HEK293 (cell line): ENCODE results near the gene EDDM13.

Experiments used
- CTCF ChIA-PET: fragments of 350-600 bp; formaldehyde crosslinking; extraction: SDS; loops from one replicate; lab custom pipeline; 2021; ENCODE audit warnings: antibody characterized with exemption; lab: Yijun Ruan, JAX
- POLR2A ChIA-PET: fragments of 300-600 bp; formaldehyde crosslinking; extraction: SDS; loops from one replicate; lab custom pipeline; 2020; ENCODE audit warnings: antibody characterized with exemption, inconsistent platforms; lab: Yijun Ruan, JAX
- H3K27ac ChIP-seq: fragments of 200-500 bp; sonication (Bioruptor generic); 2 replicates; pipeline ENCODE4 v1.5.1; 2014; ENCODE audit warnings: low read depth, low read length, control low read depth, inconsistent platforms; ENCODE audit errors: extremely low read depth
- H3K36me3 ChIP-seq, 2 experiments: fragments of 200-500 bp in 1 of 2; sonication (Bioruptor generic) in 1 of 2; 1 replicate in 1 of 2; 2 replicates in 1 of 2; pipeline ENCODE4 v1.5.1; 2014 to 2017; ENCODE audit warnings: inconsistent platforms in 2 of 2, low read length in 2 of 2; ENCODE audit not compliant: control insufficient read depth in 2 of 2, insufficient read depth in 1 of 2
- H3K4me1 ChIP-seq: fragments of 200-500 bp; sonication (Bioruptor generic); 2 replicates; pipeline ENCODE4 v1.5.1; 2014; ENCODE audit warnings: mild to moderate bottlenecking, low read length, inconsistent platforms; ENCODE audit not compliant: control insufficient read depth, insufficient read depth
- H3K4me3 ChIP-seq: 2 replicates; pipeline ENCODE4 v1.5.1; 2011; ENCODE audit warnings: low read depth, mild to moderate bottlenecking, control low read depth, low read length, moderate library complexity
- H3K9me3 ChIP-seq: fragments of 200-500 bp; sonication (Bioruptor generic); 2 replicates; pipeline ENCODE4 v1.5.1; 2014; ENCODE audit warnings: low read depth, low read length, inconsistent platforms; ENCODE audit not compliant: control insufficient read depth, insufficient read depth
- GLI2 ChIP-seq: fragments of 450-650 bp; formaldehyde crosslinking; IDR thresholded peaks from 2 replicates; pipeline ENCODE4; 2017; ENCODE audit warnings: missing biosample characterization, missing genetic modification characterization, low read depth, borderline replicate concordance
- HOXC10 ChIP-seq: sonication (generic); formaldehyde crosslinking; IDR thresholded peaks from 2 replicates; pipeline ENCODE4 v1.8.1; 2023; ENCODE audit warnings: mild to moderate bottlenecking, missing genetic modification reagents
- KLF9 ChIP-seq: fragments of 450-650 bp; formaldehyde crosslinking; IDR thresholded peaks from 2 replicates; pipeline ENCODE4 v1.5.1; 2016; ENCODE audit warnings: missing biosample characterization, missing genetic modification characterization, low read depth
- ZNF114 ChIP-seq: fragments of 450-650 bp; formaldehyde crosslinking; IDR thresholded peaks from 2 replicates; pipeline ENCODE4 v1.5.0; 2017; ENCODE audit warnings: missing biosample characterization, missing genetic modification characterization
- ZNF155 ChIP-seq: fragments of 450-650 bp; formaldehyde crosslinking; IDR thresholded peaks from 2 replicates; pipeline ENCODE4 v1.5.1; 2016; ENCODE audit warnings: missing biosample characterization, missing genetic modification characterization
- ZNF221 ChIP-seq: fragments of 450-650 bp; formaldehyde crosslinking; IDR thresholded peaks from 2 replicates; pipeline ENCODE4 v1.5.1; 2017; ENCODE audit warnings: missing biosample characterization, missing genetic modification characterization, borderline replicate concordance
- ZNF335 ChIP-seq: fragments of 450-650 bp; formaldehyde crosslinking; conservative IDR thresholded peaks from 2 replicates; pipeline ENCODE4 v1.5.1; 2016; ENCODE audit warnings: missing biosample characterization, missing genetic modification characterization
- ZNF473 ChIP-seq: fragments of 450-650 bp; formaldehyde crosslinking; IDR thresholded peaks from 2 replicates; pipeline ENCODE4 v1.5.1; 2017; ENCODE audit warnings: missing biosample characterization, missing genetic modification characterization
- ZNF548 ChIP-seq: fragments of 450-650 bp; formaldehyde crosslinking; IDR thresholded peaks from 2 replicates; pipeline ENCODE4 v1.5.1; 2016; ENCODE audit warnings: missing biosample characterization, missing genetic modification characterization
- ZNF76 ChIP-seq: fragments of 450-650 bp; formaldehyde crosslinking; IDR thresholded peaks from 2 replicates; pipeline ENCODE4; 2016; ENCODE audit warnings: low read depth, missing biosample characterization, missing genetic modification characterization, borderline replicate concordance
- ZNF837 ChIP-seq: fragments of 450-650 bp; formaldehyde crosslinking; IDR thresholded peaks from 2 replicates; pipeline ENCODE4 v1.5.1; 2016; ENCODE audit warnings: missing biosample characterization, missing genetic modification characterization
- ZSCAN16 ChIP-seq: fragments of 450-650 bp; formaldehyde crosslinking; IDR thresholded peaks from 2 replicates; pipeline ENCODE4 v1.5.1; 2016; ENCODE audit warnings: missing biosample characterization, missing genetic modification characterization
- ZSCAN23 ChIP-seq: fragments of 450-650 bp; formaldehyde crosslinking; IDR thresholded peaks from 2 replicates; pipeline ENCODE4 v1.5.1; 2016; ENCODE audit warnings: missing biosample characterization, missing genetic modification characterization
- TF ChIP-seq, protein P1 (sequence below): fragments of 450-650 bp; IDR thresholded peaks from 2 replicates; pipeline ENCODE4 v1.5.1; 2018; ENCODE audit warnings: missing biosample characterization, mild to moderate bottlenecking, missing genetic modification characterization
- TF ChIP-seq, protein P2 (sequence below): fragments of 450-650 bp; formaldehyde crosslinking; IDR thresholded peaks from 2 replicates; pipeline ENCODE4 v1.5.1; 2017; ENCODE audit warnings: missing biosample characterization, missing genetic modification characterization
- TF ChIP-seq, protein P3 (sequence below): sonication (generic); formaldehyde crosslinking; IDR thresholded peaks from 2 replicates; pipeline ENCODE4 v1.8.1; 2022; ENCODE audit warnings: mild to moderate bottlenecking, moderate library complexity, missing genetic modification reagents
- TF ChIP-seq, protein P4 (sequence below): fragments of 450-650 bp; formaldehyde crosslinking; IDR thresholded peaks from 2 replicates; pipeline ENCODE4 v1.5.1; 2017; ENCODE audit warnings: missing biosample characterization, mild to moderate bottlenecking, missing genetic modification characterization, moderate library complexity
- TF ChIP-seq, protein P5 (sequence below): fragments of 450-650 bp; formaldehyde crosslinking; optimal IDR thresholded peaks from 2 replicates; pipeline ENCODE3; 2016; ENCODE audit warnings: missing biosample characterization, mild to moderate bottlenecking, missing genetic modification characterization
- TF ChIP-seq, protein P6 (sequence below): fragments of 450-650 bp; formaldehyde crosslinking; conservative IDR thresholded peaks from 2 replicates; pipeline ENCODE4 v1.5.1; 2016; ENCODE audit warnings: low read depth, missing biosample characterization, missing genetic modification characterization
- TF ChIP-seq, protein P7 (sequence below): fragments of 450-650 bp; formaldehyde crosslinking; conservative IDR thresholded peaks from 2 replicates; pipeline ENCODE4 v1.5.1; 2016; ENCODE audit warnings: low read depth, missing biosample characterization, missing genetic modification characterization

The EDDM13 gene

DNA sequence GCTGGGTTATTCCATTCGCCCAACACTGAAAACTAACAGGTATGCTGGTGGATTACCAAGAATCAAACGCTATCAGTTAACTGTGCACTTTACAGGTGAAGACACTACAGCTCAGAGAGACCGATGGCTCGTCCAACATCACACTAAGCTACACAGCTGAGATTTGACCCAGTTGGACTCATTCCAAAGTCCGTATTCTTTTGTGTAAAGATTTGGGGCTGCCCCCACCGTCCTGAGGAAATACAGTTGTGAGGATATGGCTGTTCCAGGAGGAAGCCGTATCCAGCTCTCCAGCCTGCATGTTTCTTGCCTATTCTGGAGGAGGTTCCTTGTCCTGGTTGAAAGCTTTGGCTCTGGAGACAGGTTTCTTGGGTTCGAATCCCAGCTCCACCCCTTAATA, 37.9 kb downstream of the EDDM13 start (continued):
- TF ChIP-seq, protein P1, sequence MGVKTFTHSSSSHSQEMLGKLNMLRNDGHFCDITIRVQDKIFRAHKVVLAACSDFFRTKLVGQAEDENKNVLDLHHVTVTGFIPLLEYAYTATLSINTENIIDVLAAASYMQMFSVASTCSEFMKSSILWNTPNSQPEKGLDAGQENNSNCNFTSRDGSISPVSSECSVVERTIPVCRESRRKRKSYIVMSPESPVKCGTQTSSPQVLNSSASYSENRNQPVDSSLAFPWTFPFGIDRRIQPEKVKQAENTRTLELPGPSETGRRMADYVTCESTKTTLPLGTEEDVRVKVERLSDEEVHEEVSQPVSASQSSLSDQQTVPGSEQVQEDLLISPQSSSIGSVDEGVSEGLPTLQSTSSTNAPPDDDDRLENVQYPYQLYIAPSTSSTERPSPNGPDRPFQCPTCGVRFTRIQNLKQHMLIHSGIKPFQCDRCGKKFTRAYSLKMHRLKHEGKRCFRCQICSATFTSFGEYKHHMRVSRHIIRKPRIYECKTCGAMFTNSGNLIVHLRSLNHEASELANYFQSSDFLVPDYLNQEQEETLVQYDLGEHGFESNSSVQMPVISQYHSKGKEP (tag by site-specific recombination), result no peak
- TF ChIP-seq HOXC10 (CRISPR knock-in tag) (no peak), ZNF155 (tag by site-specific recombination) (no peak), ZNF837 (tag by site-specific recombination) (no peak), ZNF114 (tag by site-specific recombination) (no peak), ZNF548 (tag by site-specific recombination) (no peak), KLF9 (tag by site-specific recombination) (no peak)
- TF ChIP-seq, protein P2, sequence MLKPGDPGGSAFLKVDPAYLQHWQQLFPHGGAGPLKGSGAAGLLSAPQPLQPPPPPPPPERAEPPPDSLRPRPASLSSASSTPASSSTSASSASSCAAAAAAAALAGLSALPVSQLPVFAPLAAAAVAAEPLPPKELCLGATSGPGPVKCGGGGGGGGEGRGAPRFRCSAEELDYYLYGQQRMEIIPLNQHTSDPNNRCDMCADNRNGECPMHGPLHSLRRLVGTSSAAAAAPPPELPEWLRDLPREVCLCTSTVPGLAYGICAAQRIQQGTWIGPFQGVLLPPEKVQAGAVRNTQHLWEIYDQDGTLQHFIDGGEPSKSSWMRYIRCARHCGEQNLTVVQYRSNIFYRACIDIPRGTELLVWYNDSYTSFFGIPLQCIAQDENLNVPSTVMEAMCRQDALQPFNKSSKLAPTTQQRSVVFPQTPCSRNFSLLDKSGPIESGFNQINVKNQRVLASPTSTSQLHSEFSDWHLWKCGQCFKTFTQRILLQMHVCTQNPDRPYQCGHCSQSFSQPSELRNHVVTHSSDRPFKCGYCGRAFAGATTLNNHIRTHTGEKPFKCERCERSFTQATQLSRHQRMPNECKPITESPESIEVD (tag by site-specific recombination), result no peak
- TF ChIP-seq, protein P3, sequence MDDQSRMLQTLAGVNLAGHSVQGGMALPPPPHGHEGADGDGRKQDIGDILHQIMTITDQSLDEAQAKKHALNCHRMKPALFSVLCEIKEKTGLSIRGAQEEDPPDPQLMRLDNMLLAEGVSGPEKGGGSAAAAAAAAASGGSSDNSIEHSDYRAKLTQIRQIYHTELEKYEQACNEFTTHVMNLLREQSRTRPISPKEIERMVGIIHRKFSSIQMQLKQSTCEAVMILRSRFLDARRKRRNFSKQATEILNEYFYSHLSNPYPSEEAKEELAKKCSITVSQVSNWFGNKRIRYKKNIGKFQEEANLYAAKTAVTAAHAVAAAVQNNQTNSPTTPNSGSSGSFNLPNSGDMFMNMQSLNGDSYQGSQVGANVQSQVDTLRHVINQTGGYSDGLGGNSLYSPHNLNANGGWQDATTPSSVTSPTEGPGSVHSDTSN (CRISPR knock-in tag), result no peak

DNA sequence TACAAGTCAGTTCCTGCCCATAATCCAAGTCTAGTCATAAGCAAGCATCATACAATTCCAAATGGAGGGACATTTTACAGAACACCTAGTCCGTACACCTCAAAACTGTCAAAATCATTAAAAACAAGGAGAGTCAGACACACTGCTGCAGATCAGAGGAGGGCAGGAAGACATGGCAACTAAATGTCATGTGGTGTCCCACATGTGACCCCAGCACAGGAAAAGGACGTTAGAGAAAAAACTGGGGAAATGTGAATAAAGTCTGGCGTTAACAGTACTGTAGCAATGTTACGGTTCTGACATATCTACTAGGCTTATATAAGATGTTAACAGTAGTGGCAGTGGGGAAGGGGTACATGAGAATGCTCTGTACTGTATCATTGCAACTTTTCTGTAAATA, 39.8 kb downstream of the EDDM13 start:
- ChIA-PET POLR2A (no interaction called here), CTCF (interaction anchor here (1.3 to 1.4 kb wide), 2 partner anchors 59 to 184 kb away, joined by 4 to 9 read pairs; no protein-coding TSS in a partner anchor)
- H3K4me3 ChIP-seq, result no peak overlapping the region
- TF ChIP-seq, protein P4, sequence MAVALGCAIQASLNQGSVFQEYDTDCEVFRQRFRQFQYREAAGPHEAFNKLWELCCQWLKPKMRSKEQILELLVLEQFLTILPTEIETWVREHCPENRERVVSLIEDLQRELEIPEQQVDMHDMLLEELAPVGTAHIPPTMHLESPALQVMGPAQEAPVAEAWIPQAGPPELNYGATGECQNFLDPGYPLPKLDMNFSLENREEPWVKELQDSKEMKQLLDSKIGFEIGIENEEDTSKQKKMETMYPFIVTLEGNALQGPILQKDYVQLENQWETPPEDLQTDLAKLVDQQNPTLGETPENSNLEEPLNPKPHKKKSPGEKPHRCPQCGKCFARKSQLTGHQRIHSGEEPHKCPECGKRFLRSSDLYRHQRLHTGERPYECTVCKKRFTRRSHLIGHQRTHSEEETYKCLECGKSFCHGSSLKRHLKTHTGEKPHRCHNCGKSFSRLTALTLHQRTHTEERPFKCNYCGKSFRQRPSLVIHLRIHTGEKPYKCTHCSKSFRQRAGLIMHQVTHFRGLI, result no peak
- TF ChIP-seq ZSCAN23 (tag by site-specific recombination), result no peak
- no peak for TF ChIP-seq ZNF335 (tag by site-specific recombination)
- TF ChIP-seq GLI2 (tag by site-specific recombination), result no peak
- TF ChIP-seq, protein P5, sequence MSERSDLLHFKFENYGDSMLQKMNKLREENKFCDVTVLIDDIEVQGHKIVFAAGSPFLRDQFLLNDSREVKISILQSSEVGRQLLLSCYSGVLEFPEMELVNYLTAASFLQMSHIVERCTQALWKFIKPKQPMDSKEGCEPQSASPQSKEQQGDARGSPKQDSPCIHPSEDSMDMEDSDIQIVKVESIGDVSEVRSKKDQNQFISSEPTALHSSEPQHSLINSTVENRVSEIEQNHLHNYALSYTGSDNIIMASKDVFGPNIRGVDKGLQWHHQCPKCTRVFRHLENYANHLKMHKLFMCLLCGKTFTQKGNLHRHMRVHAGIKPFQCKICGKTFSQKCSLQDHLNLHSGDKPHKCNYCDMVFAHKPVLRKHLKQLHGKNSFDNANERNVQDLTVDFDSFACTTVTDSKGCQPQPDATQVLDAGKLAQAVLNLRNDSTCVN, result no peak
- TF ChIP-seq, protein P6, sequence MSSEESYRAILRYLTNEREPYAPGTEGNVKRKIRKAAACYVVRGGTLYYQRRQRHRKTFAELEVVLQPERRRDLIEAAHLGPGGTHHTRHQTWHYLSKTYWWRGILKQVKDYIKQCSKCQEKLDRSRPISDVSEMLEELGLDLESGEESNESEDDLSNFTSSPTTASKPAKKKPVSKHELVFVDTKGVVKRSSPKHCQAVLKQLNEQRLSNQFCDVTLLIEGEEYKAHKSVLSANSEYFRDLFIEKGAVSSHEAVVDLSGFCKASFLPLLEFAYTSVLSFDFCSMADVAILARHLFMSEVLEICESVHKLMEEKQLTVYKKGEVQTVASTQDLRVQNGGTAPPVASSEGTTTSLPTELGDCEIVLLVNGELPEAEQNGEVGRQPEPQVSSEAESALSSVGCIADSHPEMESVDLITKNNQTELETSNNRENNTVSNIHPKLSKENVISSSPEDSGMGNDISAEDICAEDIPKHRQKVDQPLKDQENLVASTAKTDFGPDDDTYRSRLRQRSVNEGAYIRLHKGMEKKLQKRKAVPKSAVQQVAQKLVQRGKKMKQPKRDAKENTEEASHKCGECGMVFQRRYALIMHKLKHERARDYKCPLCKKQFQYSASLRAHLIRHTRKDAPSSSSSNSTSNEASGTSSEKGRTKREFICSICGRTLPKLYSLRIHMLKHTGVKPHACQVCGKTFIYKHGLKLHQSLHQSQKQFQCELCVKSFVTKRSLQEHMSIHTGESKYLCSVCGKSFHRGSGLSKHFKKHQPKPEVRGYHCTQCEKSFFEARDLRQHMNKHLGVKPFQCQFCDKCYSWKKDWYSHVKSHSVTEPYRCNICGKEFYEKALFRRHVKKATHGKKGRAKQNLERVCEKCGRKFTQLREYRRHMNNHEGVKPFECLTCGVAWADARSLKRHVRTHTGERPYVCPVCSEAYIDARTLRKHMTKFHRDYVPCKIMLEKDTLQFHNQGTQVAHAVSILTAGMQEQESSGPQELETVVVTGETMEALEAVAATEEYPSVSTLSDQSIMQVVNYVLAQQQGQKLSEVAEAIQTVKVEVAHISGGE (tag by site-specific recombination), result no peak
- TF ChIP-seq, protein P7, sequence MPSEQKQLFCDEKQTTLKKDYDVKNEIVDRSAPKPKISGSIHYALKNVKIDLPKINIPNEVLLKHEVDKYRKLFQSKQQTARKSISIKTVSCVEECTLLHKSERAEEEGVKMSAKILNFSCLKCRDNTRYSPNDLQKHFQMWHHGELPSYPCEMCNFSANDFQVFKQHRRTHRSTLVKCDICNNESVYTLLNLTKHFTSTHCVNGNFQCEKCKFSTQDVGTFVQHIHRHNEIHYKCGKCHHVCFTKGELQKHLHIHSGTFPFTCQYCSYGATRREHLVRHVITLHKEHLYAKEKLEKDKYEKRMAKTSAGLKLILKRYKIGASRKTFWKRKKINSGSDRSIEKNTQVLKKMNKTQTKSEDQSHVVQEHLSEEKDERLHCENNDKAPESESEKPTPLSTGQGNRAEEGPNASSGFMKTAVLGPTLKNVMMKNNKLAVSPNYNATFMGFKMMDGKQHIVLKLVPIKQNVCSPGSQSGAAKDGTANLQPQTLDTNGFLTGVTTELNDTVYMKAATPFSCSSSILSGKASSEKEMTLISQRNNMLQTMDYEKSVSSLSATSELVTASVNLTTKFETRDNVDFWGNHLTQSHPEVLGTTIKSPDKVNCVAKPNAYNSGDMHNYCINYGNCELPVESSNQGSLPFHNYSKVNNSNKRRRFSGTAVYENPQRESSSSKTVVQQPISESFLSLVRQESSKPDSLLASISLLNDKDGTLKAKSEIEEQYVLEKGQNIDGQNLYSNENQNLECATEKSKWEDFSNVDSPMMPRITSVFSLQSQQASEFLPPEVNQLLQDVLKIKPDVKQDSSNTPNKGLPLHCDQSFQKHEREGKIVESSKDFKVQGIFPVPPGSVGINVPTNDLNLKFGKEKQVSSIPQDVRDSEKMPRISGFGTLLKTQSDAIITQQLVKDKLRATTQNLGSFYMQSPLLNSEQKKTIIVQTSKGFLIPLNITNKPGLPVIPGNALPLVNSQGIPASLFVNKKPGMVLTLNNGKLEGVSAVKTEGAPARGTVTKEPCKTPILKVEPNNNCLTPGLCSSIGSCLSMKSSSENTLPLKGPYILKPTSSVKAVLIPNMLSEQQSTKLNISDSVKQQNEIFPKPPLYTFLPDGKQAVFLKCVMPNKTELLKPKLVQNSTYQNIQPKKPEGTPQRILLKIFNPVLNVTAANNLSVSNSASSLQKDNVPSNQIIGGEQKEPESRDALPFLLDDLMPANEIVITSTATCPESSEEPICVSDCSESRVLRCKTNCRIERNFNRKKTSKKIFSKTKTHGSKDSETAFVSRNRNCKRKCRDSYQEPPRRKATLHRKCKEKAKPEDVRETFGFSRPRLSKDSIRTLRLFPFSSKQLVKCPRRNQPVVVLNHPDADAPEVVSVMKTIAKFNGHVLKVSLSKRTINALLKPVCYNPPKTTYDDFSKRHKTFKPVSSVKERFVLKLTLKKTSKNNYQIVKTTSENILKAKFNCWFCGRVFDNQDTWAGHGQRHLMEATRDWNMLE, result no peak
- TF ChIP-seq ZNF76 (tag by site-specific recombination), result no peak
- no peak for TF ChIP-seq ZNF473 (tag by site-specific recombination)
- no peak for TF ChIP-seq ZSCAN16 (tag by site-specific recombination)
- no peak for TF ChIP-seq HOXC10 (CRISPR knock-in tag)
- no peak for TF ChIP-seq ZNF221 (tag by site-specific recombination)

More for the DNA sequence above, 39.8 kb downstream of the EDDM13 start:
- no peaks in the 10 kb centered on the region for H3K9me3 ChIP-seq
- 0 out of 2 replicates have a peak, but pooled peaks cover 2% of the 10 kb centered on the region for H3K4me1 ChIP-seq
- peaks cover 0 to 32% of the 10 kb centered on the region in 2 experiments; a peak in 2 of 3 replicates for H3K36me3 ChIP-seq
- no peak overlapping the region for H3K27ac ChIP-seq
